ENCODE data around the gene PDGFC.

Gene PDGFC

GRCh38 chr4:156898373-156899117, 73.1 kb downstream of the PDGFC start:
- TF ChIP-seq, protein P1, sequence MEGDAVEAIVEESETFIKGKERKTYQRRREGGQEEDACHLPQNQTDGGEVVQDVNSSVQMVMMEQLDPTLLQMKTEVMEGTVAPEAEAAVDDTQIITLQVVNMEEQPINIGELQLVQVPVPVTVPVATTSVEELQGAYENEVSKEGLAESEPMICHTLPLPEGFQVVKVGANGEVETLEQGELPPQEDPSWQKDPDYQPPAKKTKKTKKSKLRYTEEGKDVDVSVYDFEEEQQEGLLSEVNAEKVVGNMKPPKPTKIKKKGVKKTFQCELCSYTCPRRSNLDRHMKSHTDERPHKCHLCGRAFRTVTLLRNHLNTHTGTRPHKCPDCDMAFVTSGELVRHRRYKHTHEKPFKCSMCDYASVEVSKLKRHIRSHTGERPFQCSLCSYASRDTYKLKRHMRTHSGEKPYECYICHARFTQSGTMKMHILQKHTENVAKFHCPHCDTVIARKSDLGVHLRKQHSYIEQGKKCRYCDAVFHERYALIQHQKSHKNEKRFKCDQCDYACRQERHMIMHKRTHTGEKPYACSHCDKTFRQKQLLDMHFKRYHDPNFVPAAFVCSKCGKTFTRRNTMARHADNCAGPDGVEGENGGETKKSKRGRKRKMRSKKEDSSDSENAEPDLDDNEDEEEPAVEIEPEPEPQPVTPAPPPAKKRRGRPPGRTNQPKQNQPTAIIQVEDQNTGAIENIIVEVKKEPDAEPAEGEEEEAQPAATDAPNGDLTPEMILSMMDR (IDR thresholded peaks at IDR 0.05) = no peak

- TF ChIP-seq, protein P1 (IDR thresholded peaks at IDR 0.05) = no peak
These were observed 75.1 kb downstream of the PDGFC start for GRCh38 chr4:156896527-156896926.

- TF ChIP-seq, protein P1 (IDR thresholded peaks at IDR 0.05) = no peak
These were observed 77.4 kb downstream of the PDGFC start for GRCh38 chr4:156894234-156894633.

DNA sequence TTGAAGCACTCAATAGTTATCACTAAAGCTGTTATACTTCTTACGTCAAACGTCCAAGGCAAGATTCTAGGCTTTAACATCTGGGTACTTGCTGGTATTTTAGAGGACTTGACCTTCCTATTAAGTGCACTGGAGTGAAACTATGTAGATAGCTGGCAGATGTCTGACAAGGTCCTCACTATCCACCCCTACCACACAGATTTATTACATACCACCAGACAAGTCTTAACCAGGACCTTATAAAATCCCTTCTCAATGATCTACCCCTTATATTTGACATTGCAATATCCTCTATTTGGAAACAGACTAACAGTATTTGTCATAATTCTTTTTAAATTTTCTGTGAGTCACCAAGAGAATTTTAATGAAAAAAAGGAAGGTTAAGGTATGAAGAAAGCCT, 78.8 kb downstream of the PDGFC start:
- TF ChIP-seq, protein P1 (IDR thresholded peaks at IDR 0.05) = no peak

DNA sequence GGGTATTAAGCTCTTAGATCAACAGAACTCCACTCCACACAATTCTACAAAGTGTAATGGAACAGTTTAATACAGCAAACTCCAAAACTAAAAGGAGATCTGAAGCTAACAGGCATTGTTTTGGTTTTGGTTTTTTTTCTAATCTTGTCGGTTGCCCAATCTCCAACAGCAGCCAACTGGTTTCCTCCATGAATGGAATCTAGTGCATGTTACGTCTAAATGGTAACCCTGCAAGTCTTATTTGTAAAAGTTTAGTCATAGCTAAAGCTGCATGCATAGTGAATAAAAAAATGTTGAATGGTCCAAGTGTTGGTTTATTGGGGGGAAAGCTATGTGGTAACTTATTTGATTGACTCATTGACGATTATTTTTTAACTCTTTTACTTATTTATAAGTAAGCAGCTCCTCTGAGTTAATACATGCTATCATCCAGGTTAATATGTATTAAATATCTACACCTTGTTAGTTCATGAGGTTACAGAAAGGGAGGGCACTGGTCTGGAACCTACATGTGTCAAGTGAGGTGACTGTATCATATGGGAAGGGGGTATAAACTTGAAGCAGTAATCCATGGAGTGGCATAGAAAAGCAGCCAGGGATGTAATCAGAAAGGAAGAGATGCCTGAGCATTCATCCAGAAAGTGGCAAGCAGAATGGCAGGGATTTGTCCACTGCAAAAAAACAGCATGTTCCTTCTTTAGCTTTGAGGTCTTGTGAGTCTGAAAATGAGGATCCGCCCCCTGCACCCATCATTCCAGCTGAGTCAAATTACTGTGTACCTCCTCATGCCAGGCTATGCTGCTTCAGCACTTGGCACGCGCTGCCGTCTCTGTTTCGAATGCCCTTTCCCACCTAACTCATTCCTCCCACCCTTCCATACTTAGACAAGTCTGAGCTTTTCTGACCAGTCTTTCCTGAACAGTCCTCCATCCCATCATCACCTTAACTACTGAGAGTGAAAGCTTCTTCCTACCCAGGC, 81.7 kb downstream of the PDGFC start:
- TF ChIP-seq, protein P1 (IDR thresholded peaks at IDR 0.05) = no peak

DNA sequence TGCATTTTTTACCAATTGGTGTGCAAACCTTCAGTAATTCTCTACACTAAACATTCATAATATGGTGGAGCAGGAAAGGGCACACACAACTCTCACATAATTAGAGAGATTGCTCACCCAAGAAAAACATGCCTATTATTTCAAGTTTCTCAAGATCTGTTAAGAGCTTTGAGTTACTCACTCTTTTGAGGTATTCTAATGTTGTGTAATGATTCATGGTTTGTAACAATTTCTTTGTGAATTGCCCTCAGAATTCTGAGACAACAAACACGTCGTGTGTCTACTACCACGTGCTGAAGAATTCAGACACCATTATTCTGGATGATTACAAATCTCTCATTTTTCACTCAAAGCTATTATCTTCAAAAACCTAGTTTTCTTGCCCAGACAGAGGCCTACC, 82.8 kb downstream of the PDGFC start:
- TF ChIP-seq, protein P1 (IDR thresholded peaks at IDR 0.05) = no peak

DNA sequence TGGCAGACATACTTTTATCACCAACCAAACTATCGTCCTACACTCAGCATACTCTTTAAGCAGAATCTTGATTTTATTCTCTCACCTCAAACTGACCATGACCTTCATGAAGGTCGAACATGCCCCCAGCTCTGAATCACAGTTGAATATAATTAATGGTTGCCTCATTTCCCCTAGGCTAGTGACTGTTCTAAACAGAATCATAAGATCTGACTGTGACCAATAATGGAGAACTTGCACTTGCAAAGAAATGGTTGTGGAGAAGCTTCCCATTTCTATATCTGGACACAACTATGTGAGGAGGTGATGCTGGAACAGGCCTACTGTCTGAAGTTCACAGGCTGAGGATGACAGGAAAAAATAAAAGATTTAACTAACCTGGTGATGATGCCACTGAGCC, 85.1 kb downstream of the PDGFC start:
- TF ChIP-seq, protein P1 (IDR thresholded peaks at IDR 0.05) = no peak

All from LNCAP (cell line).